Measurements from ENCODE around the gene LVRN.

The LVRN gene

GRCh38 chr5:115978779-115979178 is 16.5 kb downstream of the LVRN start:
- no peaks in the 10 kb centered on the region for H3K36me3 ChIP-seq (ENCODE audit: control insufficient read depth in 4 of 4, insufficient read depth in 4 of 4, low read length in 3 of 4)
- CTCF ChIA-PET, result no interaction called here
- POLR2A ChIA-PET, result no interaction called here
- H3K4me1 ChIP-seq (ENCODE audit: control extremely low read depth in 1 of 4, control insufficient read depth in 4 of 4, insufficient read depth in 4 of 4, low read length in 3 of 4), result no peaks in the 10 kb centered on the region
- no peak overlapping the region for H3K27ac ChIP-seq (ENCODE audit: insufficient read depth in 1 of 2, low read depth in 1 of 2, low read length in 2 of 2, poor library complexity in 1 of 2, severe bottlenecking in 2 of 2)
- H3K9me3 ChIP-seq (ENCODE audit: control extremely low read depth in 1 of 5, control insufficient read depth in 4 of 5, insufficient read depth in 2 of 5, low read depth in 1 of 5, low read length in 4 of 5), result peaks cover 0 to 3% (median 0%) of the 10 kb centered on the region in 5 experiments
- no peak for DNase-seq
- H3K27me3 ChIP-seq (replicated peaks in 2 of 5; ENCODE audit: control insufficient read depth in 4 of 5, insufficient read depth in 5 of 5, low read length in 4 of 5), result peaks cover 0 to 7% (median 4%) of the 10 kb centered on the region in 5 experiments
- H3K4me3 ChIP-seq (ENCODE audit: control insufficient read depth in 1 of 7, extremely low read depth in 1 of 7, insufficient read depth in 4 of 7, low read depth in 2 of 7, low read length in 6 of 7), result no peak overlapping the region
- WGBS (ENCODE audit: insufficient coverage), result 100% methylated on average over 2 of the region's 2 CpGs

GRCh38 chr5:115979201-115980041 is 17.1 kb downstream of the LVRN start:
- Histone ChIP-seq H3K27ac (ENCODE audit: insufficient read depth in 1 of 2, low read depth in 1 of 2, low read length in 2 of 2, poor library complexity in 1 of 2, severe bottlenecking in 2 of 2) (no peak overlapping the region), H3K27me3 (replicated peaks in 2 of 5; ENCODE audit: control insufficient read depth in 4 of 5, insufficient read depth in 5 of 5, low read length in 4 of 5) (peaks cover 0 to 7% (median 4%) of the 10 kb centered on the region in 5 experiments), H3K9me3 (ENCODE audit: control extremely low read depth in 1 of 5, control insufficient read depth in 4 of 5, insufficient read depth in 2 of 5, low read depth in 1 of 5, low read length in 4 of 5) (peaks cover 0 to 3% (median 0%) of the 10 kb centered on the region in 5 experiments), H3K36me3 (ENCODE audit: control insufficient read depth in 4 of 4, insufficient read depth in 4 of 4, low read length in 3 of 4) (no peaks in the 10 kb centered on the region), H3K4me3 (ENCODE audit: control insufficient read depth in 1 of 7, extremely low read depth in 1 of 7, insufficient read depth in 4 of 7, low read depth in 2 of 7, low read length in 6 of 7) (no peak overlapping the region), H3K4me1 (ENCODE audit: control extremely low read depth in 1 of 4, control insufficient read depth in 4 of 4, insufficient read depth in 4 of 4, low read length in 3 of 4) (no peaks in the 10 kb centered on the region)
- CTCF ChIA-PET, result no interaction called here
- 83% methylated on average over 2 of the region's 3 CpGs for WGBS (ENCODE audit: insufficient coverage)
- POLR2A ChIA-PET, result no interaction called here
- DNase-seq, result no peak

- ChIA-PET CTCF (no interaction called here), POLR2A (no interaction called here)
- H3K27ac ChIP-seq (ENCODE audit: insufficient read depth in 1 of 2, low read depth in 1 of 2, low read length in 2 of 2, poor library complexity in 1 of 2, severe bottlenecking in 2 of 2), result no peak overlapping the region
- no peaks in the 10 kb centered on the region for H3K4me1 ChIP-seq (ENCODE audit: control extremely low read depth in 1 of 4, control insufficient read depth in 4 of 4, insufficient read depth in 4 of 4, low read length in 3 of 4)
- DNase-seq, result no peak
- H3K9me3 ChIP-seq (ENCODE audit: control extremely low read depth in 1 of 5, control insufficient read depth in 4 of 5, insufficient read depth in 2 of 5, low read depth in 1 of 5, low read length in 4 of 5), result no peaks in the 10 kb centered on the region
- WGBS (ENCODE audit: insufficient coverage), result 100% methylated on average over 1 of the region's 1 CpG
- H3K27me3 ChIP-seq (replicated peaks in 2 of 5; ENCODE audit: control insufficient read depth in 4 of 5, insufficient read depth in 5 of 5, low read length in 4 of 5), result peaks cover 0 to 4% (median 0%) of the 10 kb centered on the region in 5 experiments
- no peaks in the 10 kb centered on the region for H3K36me3 ChIP-seq (ENCODE audit: control insufficient read depth in 4 of 4, insufficient read depth in 4 of 4, low read length in 3 of 4)
- H3K4me3 ChIP-seq (ENCODE audit: control insufficient read depth in 1 of 7, extremely low read depth in 1 of 7, insufficient read depth in 4 of 7, low read depth in 2 of 7, low read length in 6 of 7), result no peak overlapping the region
These were observed 21.2 kb downstream of the LVRN start for GRCh38 chr5:115983519-115983918.

GRCh38 chr5:115985802-115986757 is 23.8 kb downstream of the LVRN start:
- Histone ChIP-seq H3K27ac (ENCODE audit: insufficient read depth in 1 of 2, low read depth in 1 of 2, low read length in 2 of 2, poor library complexity in 1 of 2, severe bottlenecking in 2 of 2) (no peak overlapping the region), H3K27me3 (replicated peaks in 2 of 5; ENCODE audit: control insufficient read depth in 4 of 5, insufficient read depth in 5 of 5, low read length in 4 of 5) (peaks cover 0 to 3% (median 0%) of the 10 kb centered on the region in 5 experiments), H3K9me3 (ENCODE audit: control extremely low read depth in 1 of 5, control insufficient read depth in 4 of 5, insufficient read depth in 2 of 5, low read depth in 1 of 5, low read length in 4 of 5) (no peaks in the 10 kb centered on the region), H3K4me1 (ENCODE audit: control extremely low read depth in 1 of 4, control insufficient read depth in 4 of 4, insufficient read depth in 4 of 4, low read length in 3 of 4) (no peaks in the 10 kb centered on the region), H3K4me3 (ENCODE audit: control insufficient read depth in 1 of 7, extremely low read depth in 1 of 7, insufficient read depth in 4 of 7, low read depth in 2 of 7, low read length in 6 of 7) (no peak overlapping the region), H3K36me3 (ENCODE audit: control insufficient read depth in 4 of 4, insufficient read depth in 4 of 4, low read length in 3 of 4) (no peaks in the 10 kb centered on the region)
- WGBS (ENCODE audit: insufficient coverage), result 97% methylated on average over 8 of the region's 10 CpGs
- ChIA-PET CTCF (interaction anchor here (1.1 kb wide), 1 partner anchor 15 kb away, joined by 3 read pairs; no protein-coding TSS in a partner anchor), POLR2A (no interaction called here)
- no peak for DNase-seq

GRCh38 chr5:115988002-115988401 is 25.7 kb downstream of the LVRN start:
- Histone ChIP-seq H3K4me1 (ENCODE audit: control extremely low read depth in 1 of 4, control insufficient read depth in 4 of 4, insufficient read depth in 4 of 4, low read length in 3 of 4) (no peaks in the 10 kb centered on the region), H3K36me3 (ENCODE audit: control insufficient read depth in 4 of 4, insufficient read depth in 4 of 4, low read length in 3 of 4) (no peaks in the 10 kb centered on the region), H3K27me3 (replicated peaks in 2 of 5; ENCODE audit: control insufficient read depth in 4 of 5, insufficient read depth in 5 of 5, low read length in 4 of 5) (no peaks in the 10 kb centered on the region), H3K4me3 (ENCODE audit: control insufficient read depth in 1 of 7, extremely low read depth in 1 of 7, insufficient read depth in 4 of 7, low read depth in 2 of 7, low read length in 6 of 7) (no peak overlapping the region), H3K27ac (ENCODE audit: insufficient read depth in 1 of 2, low read depth in 1 of 2, low read length in 2 of 2, poor library complexity in 1 of 2, severe bottlenecking in 2 of 2) (no peak overlapping the region), H3K9me3 (ENCODE audit: control extremely low read depth in 1 of 5, control insufficient read depth in 4 of 5, insufficient read depth in 2 of 5, low read depth in 1 of 5, low read length in 4 of 5) (no peaks in the 10 kb centered on the region)
- ChIA-PET POLR2A (no interaction called here), CTCF (no interaction called here)
- no peak for DNase-seq
- 100% methylated on average over 1 of the region's 2 CpGs for WGBS (ENCODE audit: insufficient coverage)

- POLR2A ChIA-PET, result no interaction called here
- CTCF ChIA-PET, result no interaction called here
These were observed 30.6 kb downstream of the LVRN start for GRCh38 chr5:115992848-115993350.

More at GRCh38 chr5:115992848-115993350, 30.6 kb downstream of the LVRN start:
- Histone ChIP-seq H3K9me3 (ENCODE audit: control extremely low read depth in 1 of 5, control insufficient read depth in 4 of 5, insufficient read depth in 2 of 5, low read depth in 1 of 5, low read length in 4 of 5) (no peaks in the 10 kb centered on the region), H3K27me3 (replicated peaks in 2 of 5; ENCODE audit: control insufficient read depth in 4 of 5, insufficient read depth in 5 of 5, low read length in 4 of 5) (peaks cover 0 to 2% (median 0%) of the 10 kb centered on the region in 5 experiments), H3K27ac (ENCODE audit: insufficient read depth in 1 of 2, low read depth in 1 of 2, low read length in 2 of 2, poor library complexity in 1 of 2, severe bottlenecking in 2 of 2) (no peak overlapping the region), H3K4me3 (ENCODE audit: control insufficient read depth in 1 of 7, extremely low read depth in 1 of 7, insufficient read depth in 4 of 7, low read depth in 2 of 7, low read length in 6 of 7) (no peak overlapping the region), H3K4me1 (ENCODE audit: control extremely low read depth in 1 of 4, control insufficient read depth in 4 of 4, insufficient read depth in 4 of 4, low read length in 3 of 4) (no peaks in the 10 kb centered on the region), H3K36me3 (ENCODE audit: control insufficient read depth in 4 of 4, insufficient read depth in 4 of 4, low read length in 3 of 4) (no peaks in the 10 kb centered on the region)
- no peak for DNase-seq
- no CpG with 5 or more reads among the region's 5 CpGs for WGBS (ENCODE audit: insufficient coverage)
